GM12878 (cell line): ENCODE results near the gene CHD6.

Experiments
- BRCA1 ChIP-seq: IDR thresholded peaks from 2 replicates; pipeline ENCODE4 v1.6.1; 2011; ENCODE audit warnings: low read depth, low read length, improper control_type of control experiment
- CTCF ChIP-seq, 3 experiments: IDR thresholded peaks in 2 of 3; conservative IDR thresholded peaks in 1 of 3; 2 replicates each; pipeline ENCODE4 v1.5.1; 2011; ENCODE audit warnings: low read depth in 3 of 3, low read length in 3 of 3, mild to moderate bottlenecking in 3 of 3, control low read depth in 2 of 3, moderate library complexity in 2 of 3, inconsistent platforms in 1 of 3, mixed read lengths in 1 of 3; ENCODE audit not compliant: control insufficient read depth in 2 of 3, insufficient read depth in 1 of 3; ENCODE audit errors: extremely low read depth in 1 of 3
- ELK1 ChIP-seq: IDR thresholded peaks from 2 replicates; pipeline ENCODE4 v1.6.1; 2012; ENCODE audit warnings: low read depth, low read length, improper control_type of control experiment
- MYC ChIP-seq: IDR thresholded peaks from 2 replicates; pipeline ENCODE4 v1.6.1; 2011; ENCODE audit warnings: mild to moderate bottlenecking, low read length, moderate library complexity, inconsistent platforms; ENCODE audit not compliant: insufficient read depth, insufficient replicate concordance, insufficient read length, severe bottlenecking
- POLR2A ChIP-seq: IDR thresholded peaks from 2 replicates; pipeline ENCODE4 v1.6.1; 2011; ENCODE audit warnings: low read depth, mild to moderate bottlenecking, low read length
- PRDM15 ChIP-seq: fragments of 450-650 bp; formaldehyde crosslinking; IDR thresholded peaks from 2 replicates; pipeline ENCODE4 v1.4.0; 2020; ENCODE audit warnings: mild to moderate bottlenecking, moderate library complexity
- SP1 ChIP-seq: IDR thresholded peaks from one replicate; pipeline ENCODE4 v1.6.1; 2011; ENCODE audit warnings: low read depth, low read length
- USF2 ChIP-seq: IDR thresholded peaks from 2 replicates; pipeline ENCODE4 v1.6.1; 2011; ENCODE audit warnings: low read depth, low read length, improper control_type of control experiment, borderline replicate concordance
- ZNF622 ChIP-seq: fragments of 450-650 bp; IDR thresholded peaks from 2 replicates; pipeline ENCODE4 v1.6.1; 2017; ENCODE audit warnings: mild to moderate bottlenecking, inconsistent platforms

- no peak for TF ChIP-seq MYC
- no peak for TF ChIP-seq POLR2A
- no peak for TF ChIP-seq ZNF622
- TF ChIP-seq ELK1, result no peak
- TF ChIP-seq USF2, result no peak
- TF ChIP-seq PRDM15, result no peak
- no peak for TF ChIP-seq BRCA1
- no peak for TF ChIP-seq SP1
- TF ChIP-seq CTCF (IDR thresholded peaks at IDR 0.05 in 2 of 3, conservative IDR thresholded peaks at IDR 0.05 in 1 of 3; ENCODE audit: control insufficient read depth in 2 of 3, extremely low read depth in 1 of 3, insufficient read depth in 1 of 3, low read depth in 3 of 3, low read length in 3 of 3), result no peak
These were observed 205.0 kb downstream of the CHD6 start for GRCh38 chr20:41413169-41413568.
